ENCODE results near the gene CELF4.

- TF ChIP-seq EZH2phosphoT487 (conservative IDR thresholded peaks at IDR 0.05; ENCODE audit: low read length) (no peak), CTCF (IDR thresholded peaks at IDR 0.05; ENCODE audit: insufficient read depth, low read length, poor library complexity, severe bottlenecking) (no peak)
Observed at GRCh38 chr18:37426586-37426985, 139.0 kb downstream of the CELF4 start.
